ENCODE data around the gene ENTPD3. TPM values are rescaled to one million over a fixed set of nuclear protein-coding genes. Genes with fewer than 3 reads are reported as not detected.
A peak's percentile ranks its signal among the peaks of the same experiment; 100 is the strongest.

Gene ENTPD3
- total and polyA plus RNA-seq, 7 donors: 1.2 to 13.9 (median 4.9) TPM

- DNase-seq: no peak
- Histone ChIP-seq H3K9me3 (no peaks in the 10 kb centered on the region), H3K4me3 (no peak overlapping the region), H3K27ac (no peak overlapping the region), H3K4me1 (peaks cover 0 to 22% (median 19%) of the 10 kb centered on the region in 4 donors), H3K36me3 (no peaks in the 10 kb centered on the region), H3K27me3 (no peaks in the 10 kb centered on the region)
- no peak for TF ChIP-seq CTCF (IDR thresholded peaks at IDR 0.05)
- no peak for TF ChIP-seq POLR2AphosphoS5 (IDR thresholded peaks at IDR 0.05)
- no peak for TF ChIP-seq POLR2A (IDR thresholded peaks at IDR 0.05)
- TF ChIP-seq EP300 (IDR thresholded peaks at IDR 0.05): no peak
- intact Hi-C loops (cut with DNase I): loop anchor here (5.0 to 10.0 kb wide), 4 partner anchors 56 to 1623 kb away; partner anchors contain the start of genes SCN11A, SLC25A38, WDR48 and ZNF620
These were observed 64.6 kb downstream of the ENTPD3 start for GRCh38 chr3:40451551-40451950.

GRCh38 chr3:40452057-40452456 lies 65.1 kb downstream of the ENTPD3 start:
- no peaks in the 10 kb centered on the region for H3K9me3 ChIP-seq
- H3K4me3 ChIP-seq: peak overlapping the region in 1 of 4 donors; percentile 49
- H3K36me3 ChIP-seq: no peaks in the 10 kb centered on the region
- H3K27ac ChIP-seq: peak overlapping the region; percentile 80 to 92 (median 88)
- H3K27me3 ChIP-seq: no peaks in the 10 kb centered on the region
- intact Hi-C loops (cut with DNase I): loop anchor here (5.0 to 10.0 kb wide), 4 partner anchors 55 to 1623 kb away; partner anchors contain the start of genes SCN11A, SLC25A38, WDR48 and ZNF620
- DNase-seq: no peak
- H3K4me1 ChIP-seq: peaks cover 0 to 24% (median 20%) of the 10 kb centered on the region in 4 donors
- TF ChIP-seq POLR2AphosphoS5 (IDR thresholded peaks at IDR 0.05): no peak
- WGBS, 2 donors: 84 to 89% methylated on average over 1 of the region's 1 CpG

- TF ChIP-seq POLR2AphosphoS5 (IDR thresholded peaks at IDR 0.05) (no peak), POLR2A (IDR thresholded peaks at IDR 0.05) (no peak), CTCF (IDR thresholded peaks at IDR 0.05) (no peak), EP300 (IDR thresholded peaks at IDR 0.05) (no peak)
- intact Hi-C loops (cut with DNase I): loop anchor here (5.0 to 10.0 kb wide), 4 partner anchors 55 to 1622 kb away; partner anchors contain the start of genes SCN11A, SLC25A38, WDR48 and ZNF620
- peaks cover 0 to 24% (median 20%) of the 10 kb centered on the region in 4 donors for H3K4me1 ChIP-seq
- H3K36me3 ChIP-seq: no peaks in the 10 kb centered on the region
- H3K9me3 ChIP-seq: no peaks in the 10 kb centered on the region
- no peaks in the 10 kb centered on the region for H3K27me3 ChIP-seq
- no peak for DNase-seq
- peak overlapping the region; percentile 80 to 92 (median 88) for H3K27ac ChIP-seq
- peak overlapping the region; percentile 39 to 76 (median 54) for H3K4me3 ChIP-seq
- 0 to 6% methylated on average over 7 of the region's 7 CpGs for WGBS, 2 donors
These were observed 65.5 kb downstream of the ENTPD3 start for GRCh38 chr3:40452562-40452875.

DNA sequence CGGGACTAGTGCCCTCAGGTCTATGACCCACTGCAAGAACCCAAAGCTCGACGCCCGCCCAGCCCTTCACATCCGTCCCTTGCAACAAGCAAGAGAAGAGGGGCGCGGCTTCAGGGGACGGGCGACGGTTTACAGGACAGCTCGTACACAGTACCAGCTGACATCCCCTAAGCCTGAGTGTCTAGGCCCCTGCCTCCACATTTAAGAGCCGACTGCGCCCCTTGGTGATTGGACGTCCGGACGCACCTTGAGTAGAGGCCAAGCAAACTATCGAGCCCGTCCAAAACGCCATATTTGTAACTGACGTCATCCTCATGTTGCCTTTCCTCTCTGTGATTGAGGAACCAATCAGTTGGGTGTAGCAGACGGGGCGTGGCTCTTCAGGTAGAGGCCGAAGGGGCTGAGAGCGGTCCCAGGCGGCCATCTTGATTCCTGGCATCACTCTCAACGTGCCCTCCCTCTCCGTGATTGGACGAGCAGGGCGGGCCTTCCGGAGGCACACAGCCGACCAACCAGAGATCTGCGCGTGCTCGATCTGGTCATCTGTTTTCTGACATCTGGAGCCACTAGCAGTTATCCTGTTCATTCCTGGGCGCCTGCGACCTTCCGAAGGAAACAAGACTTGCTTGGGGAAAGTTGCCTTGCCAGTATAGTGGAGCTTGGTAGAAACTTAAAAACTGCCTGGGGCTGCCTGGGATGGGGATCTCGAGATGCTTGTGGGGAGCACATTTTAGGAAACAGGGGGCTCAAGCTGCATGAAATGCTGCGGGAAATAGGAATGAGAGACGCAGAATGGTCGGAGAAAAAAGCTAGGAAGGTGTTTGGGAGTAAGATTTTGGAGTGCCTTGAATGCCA lies 66.1 kb downstream of the ENTPD3 start:
- intact Hi-C loops (cut with DNase I): loop anchor here (5.0 to 10.0 kb wide), 4 partner anchors 54 to 1622 kb away; partner anchors contain the start of genes SCN11A, SLC25A38, WDR48 and ZNF620
- 0% methylated on average over 41 of the region's 41 CpGs for WGBS, 2 donors
- peaks cover 0 to 30% (median 25%) of the 10 kb centered on the region in 4 donors for H3K4me1 ChIP-seq
- peak overlapping the region; percentile 39 to 76 (median 54) for H3K4me3 ChIP-seq
- H3K27me3 ChIP-seq: no peaks in the 10 kb centered on the region
- peak; percentile 35 to 50 for TF ChIP-seq POLR2A (IDR thresholded peaks at IDR 0.05)
- TF ChIP-seq EP300 (IDR thresholded peaks at IDR 0.05): peak in 1 of 4 donors; percentile 37
- peak; percentile 72 to 90 (median 80) for TF ChIP-seq POLR2AphosphoS5 (IDR thresholded peaks at IDR 0.05)
- no peak for TF ChIP-seq CTCF (IDR thresholded peaks at IDR 0.05)
- H3K27ac ChIP-seq: peak overlapping the region; percentile 80 to 92 (median 88)
- peaks cover 0 to 2% (median 0%) of the 10 kb centered on the region in 4 donors for H3K36me3 ChIP-seq
- no peaks in the 10 kb centered on the region for H3K9me3 ChIP-seq
- peak; percentile 99 for DNase-seq

DNA sequence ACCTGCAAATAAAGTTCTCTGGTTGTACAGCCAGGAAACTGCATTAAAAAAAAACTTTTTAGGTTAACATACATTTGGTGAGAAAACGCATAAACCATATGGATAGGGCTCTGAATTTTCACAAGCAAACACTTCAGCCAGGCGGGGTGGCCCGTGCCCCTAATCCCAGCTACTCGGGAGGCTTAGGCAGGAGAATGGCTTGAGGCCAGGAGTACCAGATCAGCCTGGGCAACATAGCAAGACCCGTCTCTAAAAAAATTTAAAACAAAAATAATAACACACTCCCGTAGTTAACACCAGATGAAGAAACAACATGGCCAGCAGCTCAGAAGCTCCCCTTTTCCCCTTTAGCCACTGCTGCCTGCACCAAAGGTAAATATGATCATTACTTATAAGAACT lies 66.9 kb downstream of the ENTPD3 start:
- intact Hi-C loops (cut with DNase I): loop anchor here (5.0 to 10.0 kb wide), 4 partner anchors 53 to 1621 kb away; partner anchors contain the start of genes SCN11A, SLC25A38, WDR48 and ZNF620
- Histone ChIP-seq H3K9me3 (no peaks in the 10 kb centered on the region), H3K4me3 (peak overlapping the region in 3 of 4 donors; percentile 49 to 76 (median 58)), H3K4me1 (peaks cover 0 to 38% (median 33%) of the 10 kb centered on the region in 4 donors), H3K36me3 (peaks cover 5 to 10% (median 6%) of the 10 kb centered on the region in 4 donors), H3K27ac (peak overlapping the region; percentile 80 to 92 (median 88)), H3K27me3 (no peaks in the 10 kb centered on the region)
- 23 to 37% methylated on average over 6 of the region's 6 CpGs for WGBS, 2 donors
- TF ChIP-seq CTCF (IDR thresholded peaks at IDR 0.05) (no peak), POLR2AphosphoS5 (IDR thresholded peaks at IDR 0.05) (no peak), EP300 (IDR thresholded peaks at IDR 0.05) (no peak), POLR2A (IDR thresholded peaks at IDR 0.05) (no peak)
- DNase-seq: no peak

Measured in sigmoid colon (tissue), 7 donors.